GM12878 (cell line): ENCODE measurements around the gene TXNDC15.

ENCODE experiments used
- CEBPB ChIP-seq, 2 experiments: fragments of 150-350 bp in 1 of 2; IDR thresholded peaks; 2 replicates each; pipeline ENCODE4 v1.6.1; 2012 to 2014; ENCODE audit warnings: low read depth in 2 of 2, low read length in 2 of 2, borderline replicate concordance in 1 of 2, inconsistent platforms in 1 of 2
- CTCF ChIP-seq, 3 experiments: IDR thresholded peaks in 2 of 3; conservative IDR thresholded peaks in 1 of 3; 2 replicates each; pipeline ENCODE4 v1.5.1; 2011; ENCODE audit warnings: low read depth in 3 of 3, low read length in 3 of 3, mild to moderate bottlenecking in 3 of 3, control low read depth in 2 of 3, moderate library complexity in 2 of 3, inconsistent platforms in 1 of 3, mixed read lengths in 1 of 3; ENCODE audit not compliant: control insufficient read depth in 2 of 3, insufficient read depth in 1 of 3; ENCODE audit errors: extremely low read depth in 1 of 3
- GATAD2B ChIP-seq: fragments of 450-650 bp; conservative IDR thresholded peaks from 2 replicates; pipeline ENCODE4 v1.6.1; 2017; ENCODE audit warnings: low read depth, mild to moderate bottlenecking, moderate library complexity
- MAX ChIP-seq: IDR thresholded peaks from 2 replicates; pipeline ENCODE4 v1.6.1; 2012; ENCODE audit warnings: low read depth, low read length, improper control_type of control experiment
- MYC ChIP-seq: IDR thresholded peaks from 2 replicates; pipeline ENCODE4 v1.6.1; 2011; ENCODE audit warnings: mild to moderate bottlenecking, low read length, moderate library complexity, inconsistent platforms; ENCODE audit not compliant: insufficient read depth, insufficient replicate concordance, insufficient read length, severe bottlenecking
- SREBF1 ChIP-seq: IDR thresholded peaks from 2 replicates; pipeline ENCODE4 v1.6.1; 2012; ENCODE audit warnings: mild to moderate bottlenecking, low read length
- SUZ12 ChIP-seq: fragments of 200-600 bp; sonication (generic); IDR thresholded peaks from one replicate; pipeline ENCODE4 v1.6.1; 2018; ENCODE audit warnings: antibody characterized with exemption, mild to moderate bottlenecking; ENCODE audit not compliant: unreplicated experiment

- TF ChIP-seq CTCF (IDR thresholded peaks at IDR 0.05 in 2 of 3, conservative IDR thresholded peaks at IDR 0.05 in 1 of 3; ENCODE audit: control insufficient read depth in 2 of 3, extremely low read depth in 1 of 3, insufficient read depth in 1 of 3, low read depth in 3 of 3, low read length in 3 of 3): no peak
- no peak for TF ChIP-seq GATAD2B
- no peak for TF ChIP-seq MAX
- TF ChIP-seq CEBPB (IDR thresholded peaks at IDR 0.05; ENCODE audit: borderline replicate concordance in 1 of 2, low read depth in 2 of 2, low read length in 2 of 2): no peak
- TF ChIP-seq SREBF1: no peak
- TF ChIP-seq SUZ12: no peak
- no peak for TF ChIP-seq MYC
These were observed 49.0 kb upstream of the TXNDC15 start for GRCh38 chr5:134825212-134825611.
